ENCODE measurements around the gene WDR37. TPM values are rescaled to one million over a fixed set of nuclear protein-coding genes. Genes with fewer than 3 reads are reported as not detected.

Gene WDR37
- total RNA-seq, 4 donors from 2014 or later = 1.3 to 21.7 (median 11.2) TPM

DNA sequence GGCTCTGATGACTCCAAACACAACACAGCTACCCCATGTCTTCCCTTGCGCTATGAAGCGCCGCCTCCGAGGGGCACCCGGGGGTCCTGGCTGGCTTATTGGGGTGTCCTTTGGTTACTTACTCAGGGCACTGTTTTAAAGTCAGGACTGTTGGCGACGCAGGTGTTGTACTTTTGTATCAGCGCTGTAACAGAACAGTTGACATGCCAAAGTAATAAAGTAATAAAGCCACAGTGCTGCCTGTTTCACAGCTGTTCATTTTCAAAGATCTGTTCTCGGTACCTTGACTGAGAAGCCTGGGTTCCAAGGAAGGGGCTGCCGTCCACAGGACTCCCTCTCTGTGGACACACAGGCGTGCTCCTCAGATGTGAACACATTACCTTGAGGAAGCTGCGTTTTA is 64.1 kb downstream of the WDR37 start:
- TF ChIP-seq, protein P1, sequence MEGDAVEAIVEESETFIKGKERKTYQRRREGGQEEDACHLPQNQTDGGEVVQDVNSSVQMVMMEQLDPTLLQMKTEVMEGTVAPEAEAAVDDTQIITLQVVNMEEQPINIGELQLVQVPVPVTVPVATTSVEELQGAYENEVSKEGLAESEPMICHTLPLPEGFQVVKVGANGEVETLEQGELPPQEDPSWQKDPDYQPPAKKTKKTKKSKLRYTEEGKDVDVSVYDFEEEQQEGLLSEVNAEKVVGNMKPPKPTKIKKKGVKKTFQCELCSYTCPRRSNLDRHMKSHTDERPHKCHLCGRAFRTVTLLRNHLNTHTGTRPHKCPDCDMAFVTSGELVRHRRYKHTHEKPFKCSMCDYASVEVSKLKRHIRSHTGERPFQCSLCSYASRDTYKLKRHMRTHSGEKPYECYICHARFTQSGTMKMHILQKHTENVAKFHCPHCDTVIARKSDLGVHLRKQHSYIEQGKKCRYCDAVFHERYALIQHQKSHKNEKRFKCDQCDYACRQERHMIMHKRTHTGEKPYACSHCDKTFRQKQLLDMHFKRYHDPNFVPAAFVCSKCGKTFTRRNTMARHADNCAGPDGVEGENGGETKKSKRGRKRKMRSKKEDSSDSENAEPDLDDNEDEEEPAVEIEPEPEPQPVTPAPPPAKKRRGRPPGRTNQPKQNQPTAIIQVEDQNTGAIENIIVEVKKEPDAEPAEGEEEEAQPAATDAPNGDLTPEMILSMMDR (IDR thresholded peaks at IDR 0.05) = no peak
- no peak for TF ChIP-seq POLR2A (IDR thresholded peaks at IDR 0.05)
- Histone ChIP-seq H3K9me3 (no peaks in the 10 kb centered on the region), H3K36me3 (no peaks in the 10 kb centered on the region), H3K27ac (peak overlapping the region; percentile 12 to 28), H3K4me3 (no peak overlapping the region), H3K4me1 (no peaks in the 10 kb centered on the region), H3K27me3 (no peaks in the 10 kb centered on the region)
- DNase-seq = no peak
- intact Hi-C loops (cut with DNase I; ENCODE audit: low total_unique reads) = no loop called here

DNA sequence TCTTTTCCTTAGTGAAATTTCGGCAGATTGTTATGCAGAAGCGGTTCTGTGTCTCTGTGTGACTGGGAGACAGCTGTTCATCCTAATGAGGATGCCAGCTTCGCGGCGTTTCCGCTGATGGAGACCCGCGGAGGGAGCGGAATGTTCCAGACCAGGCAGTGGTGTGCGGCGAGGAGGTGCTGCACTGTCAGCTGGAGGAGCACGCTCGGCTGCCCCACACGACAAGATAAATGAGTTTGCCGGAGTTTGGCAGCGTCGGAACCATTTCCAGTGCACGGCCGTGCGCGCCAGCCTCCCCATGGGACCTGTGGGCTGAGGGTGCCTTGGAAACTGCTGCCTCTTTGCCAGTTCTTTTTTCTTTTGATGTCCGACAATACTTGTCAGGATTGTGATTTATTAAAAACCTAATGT is 64.6 kb downstream of the WDR37 start:
- no peak for TF ChIP-seq POLR2A (IDR thresholded peaks at IDR 0.05)
- Histone ChIP-seq H3K36me3 (no peaks in the 10 kb centered on the region), H3K27me3 (no peaks in the 10 kb centered on the region), H3K4me3 (no peak overlapping the region), H3K27ac (peak overlapping the region; percentile 12 to 28), H3K9me3 (no peaks in the 10 kb centered on the region), H3K4me1 (no peaks in the 10 kb centered on the region)
- intact Hi-C loops (cut with DNase I; ENCODE audit: low total_unique reads) = no loop called here
- peak; percentile 34 to 52 for DNase-seq

DNA sequence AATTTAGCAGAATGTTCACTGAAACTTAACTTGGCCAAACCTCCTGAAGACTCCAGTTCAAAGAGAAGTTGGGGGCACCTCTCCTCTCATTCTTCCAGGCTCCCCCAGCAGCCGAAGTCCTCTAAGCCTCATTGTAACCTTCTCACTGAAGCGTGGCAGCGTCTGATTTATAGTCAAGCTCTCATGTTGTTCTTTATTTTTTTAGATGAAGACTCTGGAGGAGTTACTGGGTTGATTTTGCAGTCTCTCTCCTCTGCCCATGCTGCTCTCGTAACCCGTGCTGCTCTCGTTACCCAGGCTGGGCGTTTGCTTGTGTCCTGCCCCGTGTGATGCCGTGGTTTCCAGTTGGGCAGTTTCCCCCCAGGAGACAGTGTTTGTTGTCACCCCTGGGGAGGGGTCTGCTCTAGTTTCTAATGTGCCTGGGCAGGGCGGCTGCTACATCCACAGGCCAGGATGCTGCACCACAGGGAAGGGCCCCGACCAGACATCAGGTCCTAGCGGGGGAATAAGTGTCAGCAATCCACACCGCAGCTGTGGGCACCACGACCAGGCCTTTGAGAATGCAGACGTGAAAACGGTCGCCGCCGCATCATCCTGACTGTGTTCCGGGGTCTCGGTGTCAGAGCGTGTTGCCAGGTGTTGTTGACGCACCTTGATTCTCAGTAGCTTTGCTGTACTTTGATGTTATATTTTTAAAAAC is 65.2 kb downstream of the WDR37 start:
- no peak for DNase-seq
- no peaks in the 10 kb centered on the region for H3K36me3 ChIP-seq
- H3K4me1 ChIP-seq = no peaks in the 10 kb centered on the region
- H3K4me3 ChIP-seq = no peak overlapping the region
- no peaks in the 10 kb centered on the region for H3K9me3 ChIP-seq
- TF ChIP-seq, protein P1 (IDR thresholded peaks at IDR 0.05) = no peak
- no peak for TF ChIP-seq POLR2A (IDR thresholded peaks at IDR 0.05)
- intact Hi-C loops (cut with DNase I; ENCODE audit: low total_unique reads) = no loop called here
- H3K27me3 ChIP-seq = no peaks in the 10 kb centered on the region
- H3K27ac ChIP-seq = peak overlapping the region in 1 of 2 donors; percentile 28

DNA sequence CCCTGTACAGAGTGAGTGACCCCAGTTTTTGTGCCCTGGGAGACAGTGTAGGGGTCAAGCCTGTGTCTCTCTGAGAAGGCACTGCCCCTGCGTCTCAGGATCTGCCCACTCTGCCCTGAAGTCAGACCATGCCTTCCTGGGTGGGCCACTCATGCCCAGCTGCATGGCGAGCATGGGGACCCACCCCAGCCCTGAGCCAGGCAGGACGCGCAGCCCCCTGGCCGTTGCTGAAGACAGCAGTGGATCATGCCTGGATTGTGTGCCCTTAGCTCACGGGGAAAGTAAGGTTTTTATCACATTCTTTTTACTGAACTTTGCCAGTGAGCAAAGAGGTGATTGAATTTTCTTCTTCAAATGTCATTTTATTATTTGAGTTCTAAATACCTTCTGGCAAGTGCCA is 66.2 kb downstream of the WDR37 start:
- TF ChIP-seq, protein P1 (IDR thresholded peaks at IDR 0.05) = no peak
- no peak for TF ChIP-seq POLR2A (IDR thresholded peaks at IDR 0.05)
- no peaks in the 10 kb centered on the region for H3K27me3 ChIP-seq
- intact Hi-C loops (cut with DNase I; ENCODE audit: low total_unique reads) = no loop called here
- no peak for DNase-seq
- H3K4me3 ChIP-seq = no peak overlapping the region
- no peaks in the 10 kb centered on the region for H3K4me1 ChIP-seq
- no peaks in the 10 kb centered on the region for H3K36me3 ChIP-seq
- H3K27ac ChIP-seq = no peak overlapping the region
- no peaks in the 10 kb centered on the region for H3K9me3 ChIP-seq

DNA sequence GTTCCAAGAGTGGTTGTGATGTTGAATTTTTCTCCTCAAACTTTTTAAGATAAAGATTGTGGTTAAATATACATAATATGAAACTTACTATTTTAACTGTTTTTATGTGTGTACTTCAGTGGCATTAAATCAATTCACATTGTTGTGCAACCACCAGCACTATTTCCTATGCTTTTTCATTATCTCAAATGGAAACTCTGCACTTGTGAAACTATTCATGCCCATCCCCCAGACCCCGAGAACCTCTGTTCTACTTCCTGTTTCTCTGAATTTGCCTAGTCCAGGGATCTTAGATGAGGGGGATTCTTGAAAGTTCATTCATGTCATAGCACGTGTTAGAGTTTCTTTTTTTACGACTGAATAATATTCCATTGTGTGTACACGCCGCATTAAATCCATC is 67.0 kb downstream of the WDR37 start:
- Histone ChIP-seq H3K36me3 (no peaks in the 10 kb centered on the region), H3K4me1 (no peaks in the 10 kb centered on the region), H3K27me3 (no peaks in the 10 kb centered on the region), H3K4me3 (no peak overlapping the region), H3K9me3 (no peaks in the 10 kb centered on the region), H3K27ac (no peak overlapping the region)
- DNase-seq = no peak
- TF ChIP-seq POLR2A (IDR thresholded peaks at IDR 0.05) = no peak
- TF ChIP-seq, protein P1 (IDR thresholded peaks at IDR 0.05) = no peak
- intact Hi-C loops (cut with DNase I; ENCODE audit: low total_unique reads) = no loop called here

Data from uterus (tissue), 4 donors.